Measurements from ENCODE around the gene ARHGAP33. TPM values are rescaled to one million over a fixed set of nuclear protein-coding genes. Genes with fewer than 3 reads are reported as not detected.

The ARHGAP33 gene
- total and polyA plus RNA-seq, 8 donors = 11.4 to 35.6 (median 27.5) TPM

DNA sequence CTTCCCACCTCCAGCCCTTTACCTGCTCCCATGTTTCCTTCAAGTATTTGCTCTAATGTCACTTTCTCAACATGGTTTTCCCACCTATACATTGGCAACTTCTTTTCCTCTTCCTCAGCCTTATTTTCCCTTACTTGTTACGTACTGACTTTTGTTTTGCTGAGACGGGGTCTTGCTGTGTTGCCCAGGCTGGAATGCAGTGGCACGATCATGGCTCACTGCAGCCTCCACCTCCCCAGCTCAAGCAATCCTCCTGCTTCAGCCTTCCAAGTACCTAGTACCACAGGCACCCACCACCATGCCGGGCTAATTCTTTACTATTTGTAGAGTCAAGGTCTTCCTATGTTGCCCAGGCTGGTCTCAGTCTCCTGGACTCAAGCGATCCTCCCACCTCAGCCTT, 32.3 kb downstream of the ARHGAP33 start:
- Histone ChIP-seq H3K9me3 (no peaks in the 10 kb centered on the region), H3K36me3 (no peaks in the 10 kb centered on the region), H3K4me3 (no peak overlapping the region), H3K27ac (no peak overlapping the region), H3K27me3 (peaks cover 0 to 39% of the 10 kb centered on the region in 2 donors), H3K4me1 (peaks cover 0 to 6% of the 10 kb centered on the region in 2 donors)
- ATAC-seq = no peak
- TF ChIP-seq, protein P1, sequence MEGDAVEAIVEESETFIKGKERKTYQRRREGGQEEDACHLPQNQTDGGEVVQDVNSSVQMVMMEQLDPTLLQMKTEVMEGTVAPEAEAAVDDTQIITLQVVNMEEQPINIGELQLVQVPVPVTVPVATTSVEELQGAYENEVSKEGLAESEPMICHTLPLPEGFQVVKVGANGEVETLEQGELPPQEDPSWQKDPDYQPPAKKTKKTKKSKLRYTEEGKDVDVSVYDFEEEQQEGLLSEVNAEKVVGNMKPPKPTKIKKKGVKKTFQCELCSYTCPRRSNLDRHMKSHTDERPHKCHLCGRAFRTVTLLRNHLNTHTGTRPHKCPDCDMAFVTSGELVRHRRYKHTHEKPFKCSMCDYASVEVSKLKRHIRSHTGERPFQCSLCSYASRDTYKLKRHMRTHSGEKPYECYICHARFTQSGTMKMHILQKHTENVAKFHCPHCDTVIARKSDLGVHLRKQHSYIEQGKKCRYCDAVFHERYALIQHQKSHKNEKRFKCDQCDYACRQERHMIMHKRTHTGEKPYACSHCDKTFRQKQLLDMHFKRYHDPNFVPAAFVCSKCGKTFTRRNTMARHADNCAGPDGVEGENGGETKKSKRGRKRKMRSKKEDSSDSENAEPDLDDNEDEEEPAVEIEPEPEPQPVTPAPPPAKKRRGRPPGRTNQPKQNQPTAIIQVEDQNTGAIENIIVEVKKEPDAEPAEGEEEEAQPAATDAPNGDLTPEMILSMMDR (IDR thresholded peaks at IDR 0.05) = no peak
- no peak for DNase-seq
- intact Hi-C loops (cut with DNase I) = no loop called here

DNA sequence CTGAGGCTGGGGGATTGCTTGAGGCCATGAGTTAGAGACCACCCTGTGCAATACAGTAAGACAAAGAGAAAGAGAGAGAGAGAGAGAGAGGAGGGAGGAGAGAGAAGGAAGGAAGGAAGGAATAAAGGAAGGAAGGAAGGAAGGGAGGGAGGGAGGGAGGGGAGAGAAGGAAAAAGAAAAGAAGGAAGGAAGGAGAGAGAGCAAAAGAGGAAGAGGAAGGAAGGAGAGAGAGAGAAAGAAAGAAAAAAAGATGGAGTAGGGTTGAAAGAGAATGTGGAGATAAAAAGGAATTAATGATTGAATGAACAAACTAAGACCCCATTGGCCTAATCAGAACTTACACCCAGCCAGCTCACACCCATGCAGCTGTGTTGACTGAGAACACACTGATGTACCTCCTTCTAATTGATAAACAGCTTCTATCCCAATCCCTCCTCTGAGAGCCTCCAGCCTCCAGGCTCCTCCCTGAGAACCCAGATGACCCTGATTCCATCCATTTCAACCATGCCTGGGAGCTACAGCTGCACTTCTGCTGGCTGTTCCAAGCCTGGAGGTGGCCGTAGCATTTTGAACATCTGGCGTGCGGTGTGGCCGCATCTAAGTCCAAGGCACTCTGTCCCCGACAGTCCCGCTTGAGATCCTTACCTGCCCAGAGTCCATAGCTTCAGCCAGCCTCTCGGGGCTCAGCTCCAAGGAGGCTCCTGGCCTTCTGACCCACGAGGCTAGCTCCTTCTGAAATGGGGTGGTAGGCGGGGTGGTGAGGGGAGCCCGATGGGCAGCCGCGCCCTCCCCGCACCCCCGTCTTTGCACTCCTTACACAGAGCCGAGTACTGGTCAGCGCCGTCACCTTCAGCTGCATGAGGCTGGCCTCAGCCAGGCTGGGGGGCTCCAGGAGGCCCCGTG, 36.2 kb downstream of the ARHGAP33 start:
- H3K36me3 ChIP-seq = no peaks in the 10 kb centered on the region
- no peak for ATAC-seq
- H3K27me3 ChIP-seq = peaks cover 0 to 57% of the 10 kb centered on the region in 2 donors
- no peak overlapping the region for H3K27ac ChIP-seq
- no peaks in the 10 kb centered on the region for H3K4me1 ChIP-seq
- intact Hi-C loops (cut with DNase I) = no loop called here
- no peak for DNase-seq
- H3K9me3 ChIP-seq = peaks cover 0 to 2% of the 10 kb centered on the region in 2 donors
- no peak overlapping the region for H3K4me3 ChIP-seq
- TF ChIP-seq, protein P1 (IDR thresholded peaks at IDR 0.05) = no peak

DNA sequence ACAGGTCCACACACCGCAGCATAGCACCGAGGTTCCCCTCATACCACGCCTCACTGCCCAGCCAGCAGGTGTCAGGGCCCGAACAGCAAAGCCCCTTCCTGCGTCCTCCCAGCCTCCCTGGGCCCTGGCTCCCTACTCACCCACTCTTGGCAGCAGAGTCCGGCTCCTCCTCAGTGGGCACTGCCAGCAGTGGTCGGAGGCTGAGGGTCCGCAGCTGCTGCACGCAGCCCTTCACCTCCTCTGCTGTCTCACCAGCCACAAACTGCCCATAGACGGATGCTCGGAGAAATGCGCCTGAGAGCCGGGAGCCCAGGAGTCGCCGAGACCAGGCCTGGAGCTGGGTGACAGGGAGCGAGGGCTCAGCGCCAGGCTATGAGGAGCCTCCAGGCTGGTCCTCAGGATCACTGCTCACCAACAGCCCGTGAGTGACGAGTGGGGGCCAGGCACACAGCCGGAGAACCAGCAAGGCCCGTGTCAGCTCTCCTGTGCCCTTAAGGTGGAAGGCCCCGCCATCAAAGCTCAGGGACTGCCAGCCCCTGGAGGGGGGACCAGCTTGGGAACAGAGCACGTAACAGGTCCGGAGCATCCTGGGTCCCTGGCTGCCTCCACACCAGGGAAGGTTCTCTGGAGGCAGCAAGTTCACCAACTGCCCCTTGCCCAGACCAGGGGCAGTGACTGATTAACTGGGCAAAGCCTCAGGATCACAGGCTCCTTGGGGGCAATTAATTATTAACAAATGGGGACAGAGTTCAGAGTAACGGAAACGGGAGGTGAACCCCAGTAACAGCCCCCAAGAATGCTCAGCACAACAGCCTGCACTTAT, 37.1 kb downstream of the ARHGAP33 start, which contains the start of gene PRODH2:
PRODH2 (minus strand) TSS at position 626 of the 823 bp plus-strand sequence; CDS start at position 586, 40 bp downstream.
- H3K36me3 ChIP-seq = no peaks in the 10 kb centered on the region
- intact Hi-C loops (cut with DNase I) = no loop called here
- H3K4me1 ChIP-seq = no peaks in the 10 kb centered on the region
- no peak within 1 kb of the TSS for H3K4me3 ChIP-seq
- H3K9me3 ChIP-seq = peaks cover 0 to 2% of the 10 kb centered on the region in 2 donors
- ATAC-seq (no peak), DNase-seq (no peak)
- H3K27me3 ChIP-seq = peaks cover 0 to 66% of the 10 kb centered on the region in 2 donors
- TF ChIP-seq, protein P1 (IDR thresholded peaks at IDR 0.05) = no peak
- H3K27ac ChIP-seq = no peak within 1 kb of the TSS

DNA sequence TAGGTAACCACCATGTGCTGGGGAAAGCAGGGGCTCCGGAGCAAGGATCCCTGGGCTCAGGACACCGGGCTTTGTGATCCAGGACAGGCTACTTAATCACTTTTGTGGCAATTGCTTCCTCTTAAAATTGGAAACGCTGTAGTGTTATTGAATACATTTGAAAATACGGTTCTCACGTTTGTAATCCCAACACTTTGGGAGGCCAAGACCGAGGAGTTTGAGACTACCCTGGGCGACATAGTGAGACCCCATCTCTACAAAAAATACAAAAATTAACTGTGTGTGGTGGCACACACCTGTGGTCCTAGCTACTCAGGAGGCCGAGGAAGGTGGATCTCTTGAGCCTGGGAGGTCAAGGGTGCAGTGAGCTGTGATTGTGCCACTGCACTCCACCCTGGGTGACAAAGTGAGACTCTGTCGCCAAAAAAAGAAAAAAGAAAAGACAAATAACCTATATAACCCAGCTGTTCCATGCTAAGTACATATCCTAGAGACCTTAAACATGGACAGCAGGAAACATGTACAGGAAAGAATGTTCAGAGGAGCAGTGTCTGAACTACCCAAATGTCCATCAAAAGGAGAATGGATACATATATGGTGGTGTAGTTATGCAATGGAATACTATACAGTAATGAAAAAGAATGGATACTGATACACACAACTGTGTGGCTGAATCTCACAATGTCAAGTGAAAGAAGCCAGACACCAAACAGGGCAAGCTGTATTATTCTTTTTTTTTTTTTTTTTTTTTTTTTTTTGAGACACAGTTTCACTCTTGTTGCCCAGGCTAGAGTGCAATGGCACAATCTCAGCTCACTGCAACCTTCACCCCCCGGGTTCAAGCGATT, 37.9 kb downstream of the ARHGAP33 start:
- Histone ChIP-seq H3K36me3 (no peaks in the 10 kb centered on the region), H3K9me3 (peaks cover 0 to 2% of the 10 kb centered on the region in 2 donors), H3K27me3 (peaks cover 0 to 74% of the 10 kb centered on the region in 2 donors), H3K4me3 (no peak overlapping the region), H3K4me1 (no peaks in the 10 kb centered on the region), H3K27ac (no peak overlapping the region)
- ATAC-seq = no peak
- intact Hi-C loops (cut with DNase I) = no loop called here
- DNase-seq = no peak
- TF ChIP-seq, protein P1 (IDR thresholded peaks at IDR 0.05) = no peak
